GM10266 (cell line): Measurements from ENCODE around the gene CSNK1D.
"Not testable (repeated sequence)": the region's sequence is repeated elsewhere in the genome, so short reads cannot be mapped to it uniquely, and the experiment has no call there.

Experiments
- DNase-seq: peaks from one replicate; pipeline ENCODE4 v3.0.0; 2012; ENCODE audit errors: extremely low spot score
- TF ChIP-seq, protein P1 (sequence below): IDR thresholded peaks from 2 replicates; pipeline ENCODE4 v1.5.1; 2012; ENCODE audit warnings: mild to moderate bottlenecking, low read depth; ENCODE audit not compliant: control insufficient read depth, insufficient read depth; ENCODE audit errors: missing control alignments

CSNK1D gene

DNA sequence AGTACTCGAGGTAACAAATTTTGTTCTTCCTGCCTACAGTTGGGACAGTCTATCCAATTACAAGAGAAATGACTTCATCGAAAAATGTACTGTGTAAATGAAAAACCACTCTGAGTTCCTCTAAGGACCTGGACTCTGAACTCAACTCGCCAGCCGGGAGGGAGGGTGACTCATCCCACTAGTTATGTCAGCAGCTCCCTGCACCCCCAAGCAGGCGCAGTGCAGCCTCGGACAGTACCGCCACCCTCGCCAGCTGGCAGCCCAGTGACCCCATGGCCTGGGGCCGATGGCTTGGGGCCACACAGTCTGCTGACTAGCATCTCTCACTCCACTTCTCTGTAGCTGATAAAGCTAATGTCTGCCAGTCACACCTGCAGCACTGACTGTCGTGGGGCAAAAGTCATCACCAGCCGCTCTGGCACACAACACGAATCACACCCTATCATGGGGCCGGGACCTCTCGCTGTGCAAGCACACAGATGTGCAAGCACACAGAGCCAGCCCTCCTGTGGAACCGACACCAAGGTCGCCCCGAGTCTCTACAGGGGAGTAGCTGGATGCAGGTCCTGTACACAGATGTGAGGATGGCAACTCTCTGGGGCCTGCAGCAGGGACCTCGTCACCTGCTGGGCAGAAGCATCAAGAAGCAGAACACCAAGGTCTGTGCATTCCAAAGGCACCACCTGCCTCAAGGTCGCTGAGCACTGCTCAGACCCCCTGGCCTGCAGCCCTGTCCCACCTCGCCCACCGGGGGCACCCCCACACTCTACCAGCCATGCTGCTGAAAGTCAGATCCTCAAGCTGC is 5.7 kb downstream of the CSNK1D start:
- no peak for DNase-seq

DNA sequence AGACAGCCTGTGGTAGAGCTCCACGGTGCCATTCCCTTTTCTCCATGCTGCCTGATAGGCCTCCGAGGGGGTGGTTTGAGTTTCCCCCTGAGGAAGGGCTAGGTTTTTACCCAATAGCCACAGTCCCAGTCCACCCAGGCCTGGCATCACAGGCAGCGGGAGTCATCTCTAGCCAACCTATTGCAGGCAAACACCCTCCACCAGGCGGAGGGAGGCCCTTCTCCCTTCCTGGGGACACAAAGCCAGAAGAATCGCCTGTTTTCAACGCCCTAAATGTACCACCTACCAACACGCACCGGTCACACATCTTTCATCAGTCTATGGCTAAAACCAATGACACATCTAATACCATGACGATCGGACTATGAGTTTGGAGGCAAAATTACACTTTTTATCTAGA is 7.4 kb downstream of the CSNK1D start:
- DNase-seq = no peak
- TF ChIP-seq, protein P1, sequence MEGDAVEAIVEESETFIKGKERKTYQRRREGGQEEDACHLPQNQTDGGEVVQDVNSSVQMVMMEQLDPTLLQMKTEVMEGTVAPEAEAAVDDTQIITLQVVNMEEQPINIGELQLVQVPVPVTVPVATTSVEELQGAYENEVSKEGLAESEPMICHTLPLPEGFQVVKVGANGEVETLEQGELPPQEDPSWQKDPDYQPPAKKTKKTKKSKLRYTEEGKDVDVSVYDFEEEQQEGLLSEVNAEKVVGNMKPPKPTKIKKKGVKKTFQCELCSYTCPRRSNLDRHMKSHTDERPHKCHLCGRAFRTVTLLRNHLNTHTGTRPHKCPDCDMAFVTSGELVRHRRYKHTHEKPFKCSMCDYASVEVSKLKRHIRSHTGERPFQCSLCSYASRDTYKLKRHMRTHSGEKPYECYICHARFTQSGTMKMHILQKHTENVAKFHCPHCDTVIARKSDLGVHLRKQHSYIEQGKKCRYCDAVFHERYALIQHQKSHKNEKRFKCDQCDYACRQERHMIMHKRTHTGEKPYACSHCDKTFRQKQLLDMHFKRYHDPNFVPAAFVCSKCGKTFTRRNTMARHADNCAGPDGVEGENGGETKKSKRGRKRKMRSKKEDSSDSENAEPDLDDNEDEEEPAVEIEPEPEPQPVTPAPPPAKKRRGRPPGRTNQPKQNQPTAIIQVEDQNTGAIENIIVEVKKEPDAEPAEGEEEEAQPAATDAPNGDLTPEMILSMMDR = no peak

More for the DNA sequence above, 5.7 kb downstream of the CSNK1D start:
- TF ChIP-seq, protein P1 = no peak

DNA sequence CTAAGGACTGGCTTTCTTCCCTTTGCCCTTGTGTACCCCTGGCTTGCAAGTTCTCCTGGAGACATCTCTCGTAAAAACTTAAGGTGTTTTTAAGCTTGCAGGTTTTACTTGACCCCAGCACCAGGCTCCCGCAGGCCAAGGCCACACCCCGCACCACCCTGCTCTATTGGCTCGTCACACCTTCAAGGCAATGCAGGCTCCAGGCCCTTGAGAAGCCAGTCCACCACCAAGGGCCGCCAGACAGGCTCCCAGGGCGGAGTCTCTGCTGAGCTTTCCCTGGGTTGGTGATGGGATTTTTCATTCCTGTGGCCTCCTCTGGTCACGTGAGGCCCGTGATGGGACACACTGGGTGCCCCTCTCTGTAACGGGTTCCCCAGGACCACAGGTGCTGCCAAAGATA is 9.9 kb downstream of the CSNK1D start:
- TF ChIP-seq, protein P1 = no peak

DNA sequence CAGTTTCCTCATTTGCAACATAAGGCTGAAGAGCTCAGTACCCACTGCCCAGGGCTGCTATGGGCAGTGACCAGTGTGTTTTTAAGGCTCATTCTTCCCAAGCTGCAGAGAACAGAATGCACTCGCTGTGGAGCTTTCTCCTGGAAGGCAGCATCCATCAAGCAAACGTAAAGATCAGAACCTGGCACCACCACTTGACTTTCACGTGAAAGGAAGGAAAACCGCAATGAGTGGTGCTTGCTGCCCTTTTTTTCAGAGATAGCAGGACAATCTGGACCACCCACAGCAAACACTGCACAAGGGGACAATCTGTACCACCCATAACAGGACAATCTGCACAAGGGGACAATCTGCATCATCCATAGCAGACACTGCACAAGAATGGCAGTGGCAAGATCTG is 11.2 kb downstream of the CSNK1D start:
- TF ChIP-seq, protein P1 = no peak
- DNase-seq = no peak

More for the DNA sequence above, 9.9 kb downstream of the CSNK1D start:
- DNase-seq = no peak

DNA sequence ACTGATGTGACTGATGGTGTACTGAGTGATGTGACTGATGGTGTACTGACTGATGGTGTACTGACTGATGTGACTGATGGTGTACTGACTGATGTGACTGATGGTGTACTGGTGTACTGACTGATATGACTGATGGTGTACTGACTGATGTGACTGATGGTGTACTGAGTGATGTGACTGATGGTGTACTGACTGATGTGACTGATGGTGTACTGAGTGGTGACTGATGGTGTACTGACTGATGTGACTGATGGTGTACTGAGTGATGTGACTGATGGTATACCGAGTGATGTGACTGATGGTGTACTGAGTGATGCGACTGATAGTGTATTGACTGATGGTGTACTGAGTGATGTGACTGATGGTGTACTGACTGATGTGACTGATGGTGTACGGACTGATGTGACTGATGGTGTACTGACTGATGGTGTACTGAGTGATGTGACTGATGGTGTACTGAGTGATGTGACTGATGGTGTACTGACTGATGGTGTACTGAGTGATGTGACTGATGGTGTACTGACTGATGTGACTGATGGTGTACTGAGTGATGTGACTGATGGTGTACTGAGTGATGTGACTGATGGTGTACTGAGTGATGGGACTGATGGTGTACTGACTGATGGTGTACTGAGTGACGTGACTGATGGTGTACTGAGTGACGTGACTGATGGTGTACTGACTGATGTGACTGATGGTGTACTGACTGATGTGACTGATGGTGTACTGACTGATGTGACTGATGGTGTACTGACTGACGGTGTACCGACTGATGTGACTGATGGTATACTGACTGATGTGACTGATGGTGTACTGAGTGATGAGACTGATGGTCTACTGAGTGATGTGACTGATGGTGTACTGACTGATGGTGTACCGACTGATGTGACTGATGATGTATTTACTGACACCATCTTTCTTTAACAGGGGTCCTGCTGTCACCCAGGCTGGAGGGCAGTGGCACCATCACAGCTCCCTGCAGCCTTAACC is 13.2 kb downstream of the CSNK1D start:
- DNase-seq = not testable (repeated sequence)

DNA sequence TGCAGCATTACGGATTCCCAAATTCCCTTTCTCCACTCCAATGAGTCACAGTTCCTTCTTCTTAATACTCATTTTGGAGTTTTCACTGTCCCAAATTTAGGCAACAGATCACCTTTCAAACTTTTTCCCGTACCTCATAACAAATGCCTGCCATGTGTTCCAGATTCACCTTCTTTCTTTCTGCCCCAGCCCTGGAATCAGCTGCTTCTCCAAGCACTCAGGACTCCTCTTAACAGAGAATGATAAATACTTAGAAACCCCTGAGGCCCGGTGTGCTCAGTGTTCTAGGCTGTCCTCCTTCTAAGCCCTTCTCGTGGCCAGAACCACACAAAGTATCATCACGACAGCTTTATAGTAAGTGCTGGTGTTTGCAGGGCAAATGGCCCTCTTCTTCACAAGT is 14.9 kb downstream of the CSNK1D start:
- no peak for DNase-seq
- TF ChIP-seq, protein P1 = no peak

DNA sequence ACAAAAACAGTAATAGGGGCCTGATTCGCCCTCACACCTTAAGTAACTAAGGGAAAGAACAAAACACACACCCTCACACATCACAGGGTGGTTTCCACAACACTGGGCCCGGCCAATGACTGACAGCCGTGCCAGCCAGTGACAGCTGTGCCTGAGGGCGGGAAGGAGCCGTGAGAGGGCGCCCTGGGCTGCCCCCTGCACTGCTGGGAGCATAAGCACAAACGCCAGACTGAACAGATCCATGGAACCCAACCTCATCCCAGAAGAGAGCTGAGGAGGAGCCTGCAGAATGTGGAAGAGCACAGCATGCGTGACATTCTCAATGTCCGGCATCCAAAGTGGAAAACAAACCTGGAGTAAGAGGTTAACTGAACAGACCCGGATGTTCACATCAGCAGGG is 16.0 kb downstream of the CSNK1D start:
- peak; percentile 67 for DNase-seq
- TF ChIP-seq, protein P1 = peak; percentile 14
